Memory B cell (primary cell): ENCODE measurements around the gene NDUFA13.
"Not testable (repeated sequence)": the region's sequence is repeated elsewhere in the genome, so short reads cannot be mapped to it uniquely, and the experiment has no call there.

Experiments
- ATAC-seq: fragments of 150-1000 bp; cut with Tn5 transposase; 2 replicates; pipeline ENCODE4 v1.10.0; 2021; ENCODE audit warnings: low read depth, mild to moderate bottlenecking, moderate library complexity
- DNase-seq, 2 donors: peaks; one replicate each; pipeline ENCODE4 v3.0.0; 2022; ENCODE audit warnings: low spot score in 2 of 2
- H3K27ac Mint-ChIP-seq: one replicate; pipeline ENCODE4 v1.8.0; 2022; ENCODE audit warnings: mild to moderate bottlenecking, moderate library complexity, mixed read lengths
- H3K27me3 Mint-ChIP-seq: one replicate; pipeline ENCODE4 v1.8.0; 2022; ENCODE audit warnings: mixed read lengths
- H3K36me3 Mint-ChIP-seq: one replicate; pipeline ENCODE4 v1.8.0; 2022; ENCODE audit warnings: mild to moderate bottlenecking, mixed read lengths
- H3K4me1 Mint-ChIP-seq: one replicate; pipeline ENCODE4 v1.8.0; 2022; ENCODE audit warnings: mixed read lengths
- H3K4me3 Mint-ChIP-seq: one replicate; pipeline ENCODE4 v1.8.0; 2022; ENCODE audit warnings: mild to moderate bottlenecking, moderate library complexity, mixed read lengths
- H3K9me3 Mint-ChIP-seq: one replicate; pipeline ENCODE4 v1.8.0; 2022; ENCODE audit warnings: mixed read lengths

Gene NDUFA13

DNA sequence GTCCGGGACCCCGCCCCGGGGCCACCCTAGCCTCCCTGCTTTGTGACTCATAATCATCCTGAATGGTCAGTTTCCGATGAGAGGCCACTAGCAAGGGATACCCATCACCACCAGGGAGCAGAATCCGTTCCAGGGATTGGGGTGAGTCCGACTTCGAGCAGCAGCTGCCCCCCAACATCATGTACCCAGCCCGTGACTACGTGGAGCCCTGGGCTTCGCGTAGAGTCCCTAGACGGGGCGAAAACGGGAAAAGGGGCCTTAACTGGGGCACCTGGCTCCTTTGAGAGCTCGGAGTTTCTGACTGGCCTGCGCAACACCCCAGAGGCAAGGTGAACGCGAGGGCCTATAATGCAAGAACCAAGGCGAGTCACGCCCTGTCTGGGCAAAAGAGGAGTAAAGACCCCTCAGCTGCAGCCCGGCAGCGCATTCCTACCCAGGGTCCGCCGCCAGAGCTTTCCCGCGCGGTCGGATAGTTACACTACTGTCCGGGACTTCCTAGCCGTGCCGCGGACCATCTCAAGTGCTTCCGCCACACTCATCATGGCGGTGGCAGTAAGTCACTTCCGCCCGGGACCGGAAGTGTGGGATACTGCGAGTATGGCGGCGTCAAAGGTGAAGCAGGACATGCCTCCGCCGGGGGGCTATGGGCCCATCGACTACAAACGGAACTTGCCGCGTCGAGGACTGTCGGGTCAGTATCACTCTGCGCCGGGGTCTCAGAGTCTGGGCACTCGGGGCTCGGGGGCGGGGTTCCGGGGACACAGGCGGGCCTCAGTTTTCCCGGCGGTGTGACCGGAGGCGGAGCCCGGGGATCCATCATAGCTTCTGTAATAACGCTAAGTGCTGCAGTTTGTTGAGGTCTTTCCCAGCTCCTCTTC, at the start of gene NDUFA13:
NDUFA13 (plus strand) TSS at position 584 of the 878 bp plus-strand sequence; CDS start at position 598, 14 bp downstream.
- ATAC-seq (peak; percentile 95), DNase-seq (peak; percentile 95 to 99)
- Mint-ChIP-seq H3K9me3 (no peaks in the 10 kb centered on the region), H3K36me3 (peaks cover 13% of the 10 kb centered on the region), H3K27ac (peak within 1 kb of the TSS; percentile 95), H3K27me3 (no peaks in the 10 kb centered on the region), H3K4me3 (peak within 1 kb of the TSS; percentile 95), H3K4me1 (peaks cover 14% of the 10 kb centered on the region)

DNA sequence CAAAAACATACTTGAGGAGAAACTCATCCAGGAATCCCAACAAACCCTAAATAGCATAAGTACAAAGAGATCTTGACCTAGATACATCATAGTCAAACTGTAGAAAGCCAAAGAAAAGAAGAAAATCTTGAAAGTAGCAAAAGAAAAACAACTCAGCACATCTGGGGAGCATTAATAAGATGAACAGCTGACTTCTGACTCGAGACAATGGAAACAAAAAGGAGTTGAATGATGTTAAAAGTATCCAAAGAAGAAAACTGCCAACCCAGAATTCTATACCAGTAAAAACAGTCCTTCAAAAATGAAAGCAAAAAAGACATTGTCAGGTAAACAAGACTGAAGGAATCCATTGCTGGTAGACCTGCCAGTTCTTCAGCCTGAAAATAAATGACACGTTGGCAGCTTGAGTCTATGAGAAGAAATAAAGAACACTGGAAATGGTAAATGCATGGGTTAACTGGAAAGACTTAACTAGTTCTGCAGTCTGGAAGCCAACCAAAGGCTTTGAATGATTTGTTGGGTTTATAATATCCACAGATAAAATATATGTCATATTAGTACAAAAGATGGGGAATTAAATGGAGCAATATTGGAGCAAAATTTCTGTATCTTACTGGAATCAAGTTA, 47.5 kb upstream of the NDUFA13 start:
- Mint-ChIP-seq H3K27ac (no peak overlapping the region), H3K4me1 (peaks cover 34% of the 10 kb centered on the region), H3K9me3 (peaks cover 10% of the 10 kb centered on the region), H3K27me3 (no peaks in the 10 kb centered on the region), H3K4me3 (no peak overlapping the region), H3K36me3 (peaks cover 45% of the 10 kb centered on the region)
- no peak for ATAC-seq
- no peak for DNase-seq

DNA sequence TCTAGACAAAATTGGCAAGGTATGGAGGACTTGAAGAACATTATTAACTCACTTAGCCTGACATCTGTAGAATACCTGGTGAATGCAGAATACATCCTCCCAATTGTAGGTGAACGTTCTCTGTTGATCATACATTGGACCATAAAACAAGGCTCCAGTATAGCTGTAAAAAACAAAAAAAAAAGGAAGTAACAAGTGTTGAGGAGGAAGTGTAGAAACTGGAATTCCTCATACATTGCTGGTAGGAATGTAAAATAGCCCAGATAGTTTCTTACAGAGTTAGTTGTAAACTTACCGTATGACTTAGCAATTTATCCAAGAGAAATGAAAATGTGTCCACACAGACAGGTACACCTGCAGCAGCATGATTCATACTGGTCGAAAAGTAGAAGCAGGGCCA, 45.4 kb upstream of the NDUFA13 start:
- H3K4me1 Mint-ChIP-seq: peaks cover 38% of the 10 kb centered on the region
- H3K27me3 Mint-ChIP-seq: no peaks in the 10 kb centered on the region
- peak overlapping the region; percentile 74 for H3K27ac Mint-ChIP-seq
- H3K36me3 Mint-ChIP-seq: peaks cover 38% of the 10 kb centered on the region
- H3K9me3 Mint-ChIP-seq: peaks cover 10% of the 10 kb centered on the region
- peak overlapping the region; percentile 75 for H3K4me3 Mint-ChIP-seq
- peak; percentile 30 for ATAC-seq
- DNase-seq: no peak

DNA sequence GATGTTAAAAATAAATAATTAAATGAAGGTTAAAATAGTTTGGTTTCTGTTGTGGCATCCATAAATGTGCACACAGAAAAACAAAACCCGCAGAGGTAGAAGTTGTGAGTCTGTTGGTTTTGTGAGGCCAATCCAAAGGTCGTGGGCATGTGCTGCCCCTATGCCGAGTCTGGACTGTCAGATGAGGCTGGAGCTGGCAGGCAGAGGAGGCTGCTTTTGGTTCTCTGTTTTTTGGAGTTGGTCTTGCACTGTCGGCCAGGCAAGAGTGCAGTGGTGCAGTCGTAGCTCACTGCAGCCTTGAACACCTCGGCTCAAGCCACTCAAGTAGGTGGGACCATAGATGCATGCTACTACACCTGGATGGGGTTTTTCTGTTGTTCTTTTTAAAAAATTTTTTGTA, 44.3 kb upstream of the NDUFA13 start:
- peaks cover 30% of the 10 kb centered on the region for H3K36me3 Mint-ChIP-seq
- peak overlapping the region; percentile 70 for H3K4me3 Mint-ChIP-seq
- peak; percentile 73 for ATAC-seq
- DNase-seq: no peak
- peak overlapping the region; percentile 74 for H3K27ac Mint-ChIP-seq
- H3K9me3 Mint-ChIP-seq: peaks cover 10% of the 10 kb centered on the region
- H3K27me3 Mint-ChIP-seq: no peaks in the 10 kb centered on the region
- peaks cover 41% of the 10 kb centered on the region for H3K4me1 Mint-ChIP-seq

DNA sequence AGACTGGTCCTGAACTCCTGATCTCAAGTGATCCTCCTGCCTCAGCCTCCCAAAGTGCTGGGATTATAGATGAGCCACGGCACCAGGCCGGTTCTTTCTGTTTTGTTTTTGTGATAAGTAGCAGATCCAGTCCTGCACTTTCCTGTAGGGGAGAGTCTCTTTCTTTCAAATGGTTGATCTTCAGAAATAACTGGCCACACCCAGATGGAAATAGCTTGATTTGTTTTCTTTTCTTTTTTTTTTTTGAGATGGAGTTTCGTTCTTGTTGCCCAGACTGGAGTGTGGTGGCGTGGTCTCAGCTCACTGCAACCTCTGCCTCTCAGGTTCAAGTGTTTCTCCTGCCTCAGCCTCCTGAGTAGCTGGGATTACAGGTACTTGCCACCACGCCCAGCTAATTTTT, 43.9 kb upstream of the NDUFA13 start:
- Mint-ChIP-seq H3K4me3 (peak overlapping the region; percentile 70), H3K4me1 (peaks cover 43% of the 10 kb centered on the region), H3K36me3 (peaks cover 25% of the 10 kb centered on the region), H3K27ac (peak overlapping the region; percentile 74)
- peak; percentile 40 for ATAC-seq
- H3K27me3 Mint-ChIP-seq, DNase-seq, H3K9me3 Mint-ChIP-seq: not testable (repeated sequence)

DNA sequence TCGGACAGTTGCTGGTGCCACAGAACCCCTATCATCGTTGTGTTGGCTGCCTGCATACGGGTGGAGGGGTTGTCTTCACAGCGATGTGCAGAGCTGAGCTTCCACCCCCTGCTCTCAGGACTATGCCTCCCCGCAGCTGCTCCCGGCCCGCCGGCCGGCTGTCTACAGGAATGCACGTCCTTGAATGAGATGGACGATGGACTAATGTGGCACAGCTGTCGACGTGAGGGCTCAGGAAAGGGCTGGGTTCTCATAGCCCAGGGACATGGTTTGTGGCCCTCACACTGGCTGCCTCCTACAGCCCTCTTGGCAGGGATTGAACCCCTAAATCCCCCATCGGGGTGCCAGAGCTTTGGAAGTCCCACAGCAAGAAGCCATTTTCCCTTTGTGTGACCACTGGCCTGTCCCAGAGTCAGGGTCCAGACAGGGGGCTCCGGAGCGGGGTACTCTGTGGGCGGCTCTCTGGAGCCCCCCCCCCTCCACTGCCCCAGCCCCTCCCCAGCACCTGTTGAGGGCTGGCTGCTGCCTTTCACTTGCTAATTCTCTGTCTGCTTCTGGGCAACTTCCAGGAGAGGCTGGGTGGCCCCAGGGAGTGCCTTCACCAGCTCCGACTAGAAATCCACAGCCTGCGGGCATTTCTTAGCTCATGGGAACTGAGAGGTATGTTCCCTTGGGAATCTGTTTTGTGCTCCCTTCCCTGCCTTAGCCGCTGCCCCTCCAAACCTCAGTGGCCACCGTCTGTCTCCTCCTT, 40.8 kb upstream of the NDUFA13 start:
- H3K27ac Mint-ChIP-seq: peak overlapping the region; percentile 82
- no peak overlapping the region for H3K4me3 Mint-ChIP-seq
- H3K27me3 Mint-ChIP-seq: no peaks in the 10 kb centered on the region
- peaks cover 50% of the 10 kb centered on the region for H3K4me1 Mint-ChIP-seq
- no peaks in the 10 kb centered on the region for H3K9me3 Mint-ChIP-seq
- ATAC-seq (no peak), DNase-seq (no peak)
- H3K36me3 Mint-ChIP-seq: peaks cover 14% of the 10 kb centered on the region

DNA sequence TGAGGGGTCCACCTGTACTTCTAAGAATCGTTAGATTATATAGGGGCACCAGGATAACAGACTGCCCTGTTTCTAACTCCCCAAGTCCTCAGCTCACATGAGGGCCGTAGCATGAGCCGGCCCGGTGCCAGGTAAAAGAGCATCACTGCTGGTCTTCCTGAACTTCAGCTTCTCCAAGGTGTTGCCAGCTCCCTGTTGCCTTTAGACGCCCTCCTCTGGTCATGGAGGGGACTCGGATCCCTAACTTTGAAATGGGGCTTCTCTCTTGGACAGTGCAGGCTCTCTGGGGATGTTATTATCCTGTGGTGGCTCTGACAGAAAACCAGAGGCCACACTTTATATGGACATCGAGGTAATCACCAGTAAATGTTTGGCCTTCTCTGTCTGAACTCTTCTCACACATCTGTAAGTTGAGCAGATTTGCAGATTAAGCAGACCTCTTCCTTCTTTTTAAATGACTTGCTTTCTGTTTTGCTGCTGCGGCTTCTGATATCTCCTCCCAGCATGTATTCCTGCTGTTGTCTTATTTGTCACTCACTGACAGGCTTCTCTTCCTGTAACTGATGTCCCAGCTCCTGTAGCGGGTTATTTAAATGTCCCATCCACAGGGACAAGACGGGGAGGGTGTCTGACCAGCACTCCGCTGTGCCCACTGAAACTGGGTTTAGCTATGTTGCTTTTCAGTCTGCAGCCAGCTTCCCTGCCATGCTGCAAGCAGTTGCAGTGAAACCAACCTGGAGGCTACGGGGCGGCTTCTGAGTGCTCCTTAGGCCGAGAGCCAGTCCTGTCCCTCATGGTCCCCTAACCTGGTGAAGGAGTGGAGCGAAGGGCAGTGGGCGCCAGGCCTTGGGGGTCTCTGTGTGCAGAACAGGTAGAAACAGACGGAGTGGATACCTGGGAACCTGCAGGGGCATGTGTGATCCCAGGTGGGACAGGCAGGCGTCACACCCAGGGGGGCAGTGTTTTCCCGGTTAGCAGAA, 39.9 kb upstream of the NDUFA13 start:
- ATAC-seq (no peak), DNase-seq (no peak)
- H3K36me3 Mint-ChIP-seq: peaks cover 10% of the 10 kb centered on the region
- H3K27me3 Mint-ChIP-seq: no peaks in the 10 kb centered on the region
- H3K4me3 Mint-ChIP-seq: no peak overlapping the region
- no peaks in the 10 kb centered on the region for H3K9me3 Mint-ChIP-seq
- H3K4me1 Mint-ChIP-seq: peaks cover 46% of the 10 kb centered on the region
- H3K27ac Mint-ChIP-seq: peak overlapping the region; percentile 67

DNA sequence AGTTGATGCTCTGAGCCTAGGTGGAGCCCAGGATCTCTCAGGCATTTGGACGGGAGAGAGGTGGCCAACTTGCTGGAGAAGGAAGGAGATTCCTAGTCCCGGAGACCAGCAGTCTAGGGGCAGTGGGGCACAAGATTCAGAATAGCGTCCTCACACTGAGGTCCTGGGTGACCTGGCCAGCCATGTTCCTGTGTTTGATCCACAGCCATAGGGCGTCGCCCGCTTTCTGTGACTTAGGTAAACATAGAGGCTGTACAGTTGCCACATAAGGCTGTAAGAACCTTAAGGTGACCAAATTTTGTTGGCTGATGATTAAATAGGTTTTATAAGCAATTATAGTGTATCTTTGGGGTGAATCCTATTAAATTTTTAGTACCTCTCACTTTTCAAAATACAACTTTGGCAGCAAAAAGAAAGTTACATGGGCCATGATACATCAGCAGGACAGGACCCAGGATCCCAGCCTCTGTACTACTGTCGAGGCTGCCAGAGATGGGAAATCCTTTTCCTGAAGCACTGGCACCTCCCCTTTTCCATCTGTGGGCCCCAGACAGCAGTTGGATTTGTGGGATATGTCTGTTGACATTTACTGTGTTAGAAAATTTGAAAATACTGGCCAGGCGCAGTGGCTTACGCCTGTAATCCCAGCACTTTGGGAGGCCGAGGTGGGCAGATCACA, 38.2 kb upstream of the NDUFA13 start:
- peaks cover 34% of the 10 kb centered on the region for H3K4me1 Mint-ChIP-seq
- H3K4me3 Mint-ChIP-seq: no peak overlapping the region
- peaks cover 12% of the 10 kb centered on the region for H3K36me3 Mint-ChIP-seq
- H3K27ac Mint-ChIP-seq: peak overlapping the region; percentile 26
- no peaks in the 10 kb centered on the region for H3K27me3 Mint-ChIP-seq
- no peak for ATAC-seq
- no peaks in the 10 kb centered on the region for H3K9me3 Mint-ChIP-seq
- no peak for DNase-seq

DNA sequence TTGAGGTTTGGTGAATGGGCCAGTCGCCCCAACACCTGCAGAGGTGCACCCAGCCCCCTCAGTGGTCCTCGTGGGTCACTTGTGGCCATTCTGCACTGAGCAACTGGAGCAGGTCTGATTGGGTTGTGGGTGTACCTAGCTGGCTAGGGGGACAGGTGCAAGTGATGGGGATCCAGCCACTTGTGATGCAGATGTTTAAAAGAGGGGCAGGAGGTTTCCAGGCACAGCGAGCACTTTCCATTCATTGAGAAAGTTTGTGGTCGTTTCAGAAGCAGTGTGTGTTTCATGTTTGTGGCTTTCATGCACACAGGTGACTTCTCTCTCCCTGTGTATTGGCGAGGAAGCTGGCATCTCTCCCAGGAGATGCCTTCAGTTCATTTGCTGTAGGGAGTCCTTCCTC, 35.3 kb upstream of the NDUFA13 start:
- Mint-ChIP-seq H3K9me3 (no peaks in the 10 kb centered on the region), H3K27ac (peak overlapping the region; percentile 70), H3K36me3 (peaks cover 11% of the 10 kb centered on the region), H3K27me3 (no peaks in the 10 kb centered on the region), H3K4me1 (peaks cover 36% of the 10 kb centered on the region), H3K4me3 (no peak overlapping the region)
- ATAC-seq (no peak), DNase-seq (no peak)

DNA sequence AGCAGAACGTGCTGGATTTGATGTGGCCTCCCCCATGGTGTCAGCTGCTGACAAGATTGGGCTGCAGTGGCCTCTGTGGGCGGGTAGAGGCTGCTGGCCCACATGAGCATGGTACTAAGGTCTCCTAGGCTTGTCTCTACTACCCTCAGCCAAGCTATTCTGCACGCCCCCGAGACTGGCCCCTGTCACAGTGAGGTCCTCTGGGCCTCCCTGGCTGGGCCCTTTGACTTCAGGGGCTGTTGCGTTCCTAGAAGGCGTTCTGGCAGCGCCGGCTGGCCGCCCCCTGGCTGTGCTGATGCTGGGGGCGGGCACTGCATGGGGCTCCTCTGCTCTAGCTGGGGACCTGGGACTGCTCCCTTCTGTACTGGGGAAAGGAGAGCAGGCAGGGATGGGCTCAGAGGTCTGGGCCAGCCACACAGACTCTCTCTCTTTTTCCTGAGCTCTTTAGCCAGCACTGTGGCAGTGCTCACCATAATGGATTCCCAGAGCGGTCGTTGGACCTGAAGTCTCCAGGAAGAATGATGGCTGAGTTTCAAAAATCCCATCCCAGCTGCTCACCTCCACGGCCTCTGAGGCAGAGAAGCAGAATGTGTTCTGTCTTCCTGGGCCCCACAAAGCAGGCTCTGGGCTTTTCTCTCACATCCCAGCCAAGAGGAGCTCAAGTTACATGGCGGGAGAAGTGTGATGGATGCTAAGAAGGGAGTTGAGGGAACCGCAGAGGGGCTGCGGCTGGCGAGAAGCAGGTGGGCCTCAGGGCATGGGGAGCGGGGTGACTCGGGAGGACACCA, 33.0 kb upstream of the NDUFA13 start:
- Mint-ChIP-seq H3K4me1 (peaks cover 30% of the 10 kb centered on the region), H3K36me3 (peaks cover 8% of the 10 kb centered on the region)

DNA sequence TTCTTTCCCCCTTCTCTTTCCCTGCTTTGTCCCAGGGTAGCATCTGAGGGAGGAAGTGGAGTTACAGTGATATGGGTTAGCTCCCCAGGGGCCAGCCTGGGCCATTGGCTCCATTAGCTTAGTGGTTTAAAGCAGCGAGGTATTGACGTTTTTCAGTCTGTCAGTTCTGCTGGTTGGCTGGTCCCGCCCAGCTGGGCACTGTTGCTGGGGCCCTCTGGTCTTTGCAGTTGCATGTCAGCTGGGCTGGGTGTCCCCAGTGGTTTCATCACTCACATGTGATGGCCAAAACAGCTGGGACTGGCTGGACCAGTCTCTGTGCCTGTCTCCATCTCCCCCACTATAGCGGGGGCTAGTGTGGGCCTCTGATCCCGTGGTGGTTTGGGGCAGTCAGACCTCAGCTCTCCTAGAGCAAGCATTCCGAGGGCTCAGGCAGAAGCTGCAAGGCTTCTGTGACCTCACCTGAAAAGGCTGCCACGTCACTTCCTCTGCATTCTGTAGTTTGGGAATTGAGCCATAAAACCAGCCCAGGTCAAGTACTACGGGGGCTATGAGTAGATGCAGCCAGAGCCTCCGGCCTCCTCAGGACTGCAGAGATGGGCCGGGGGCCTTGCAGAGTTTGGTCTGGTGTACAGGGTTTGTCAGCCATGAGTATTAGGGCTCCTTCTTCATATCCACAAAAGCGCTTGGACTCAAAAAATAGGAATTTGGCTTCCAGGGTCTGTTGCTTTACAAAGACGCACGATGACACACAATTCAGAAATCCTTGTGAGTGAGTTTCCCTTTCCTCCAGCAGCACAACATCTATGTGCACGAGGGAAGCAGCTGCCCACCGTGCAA, 30.6 kb upstream of the NDUFA13 start:
- peaks cover 36% of the 10 kb centered on the region for H3K4me1 Mint-ChIP-seq
- H3K9me3 Mint-ChIP-seq: no peaks in the 10 kb centered on the region

More for the DNA sequence above, 33.0 kb upstream of the NDUFA13 start:
- no peak overlapping the region for H3K4me3 Mint-ChIP-seq
- no peaks in the 10 kb centered on the region for H3K9me3 Mint-ChIP-seq
- ATAC-seq (no peak), DNase-seq (no peak)
- H3K27ac Mint-ChIP-seq: peak overlapping the region; percentile 67
- no peaks in the 10 kb centered on the region for H3K27me3 Mint-ChIP-seq

DNA sequence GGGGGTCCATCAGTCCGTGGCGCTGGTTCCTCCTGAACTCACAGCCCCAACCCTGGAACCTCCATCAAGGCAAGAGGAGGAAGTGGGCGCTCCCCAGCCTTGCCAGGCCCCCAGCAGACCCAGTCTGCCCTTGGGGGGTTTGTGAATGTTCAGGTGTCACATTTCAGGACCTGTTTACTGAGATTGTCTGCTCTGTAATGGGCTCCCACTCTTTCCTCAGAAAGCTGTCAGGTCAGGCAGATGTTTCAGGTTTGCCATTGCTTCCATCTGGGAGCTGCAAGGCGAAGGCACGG, 30.1 kb upstream of the NDUFA13 start:
- no peak overlapping the region for H3K27ac Mint-ChIP-seq
- DNase-seq (no peak), ATAC-seq (no peak)
- no peaks in the 10 kb centered on the region for H3K27me3 Mint-ChIP-seq
- peaks cover 37% of the 10 kb centered on the region for H3K4me1 Mint-ChIP-seq
- peaks cover 6% of the 10 kb centered on the region for H3K36me3 Mint-ChIP-seq
- no peaks in the 10 kb centered on the region for H3K9me3 Mint-ChIP-seq
- no peak overlapping the region for H3K4me3 Mint-ChIP-seq

More for the DNA sequence above, 30.6 kb upstream of the NDUFA13 start:
- peaks cover 6% of the 10 kb centered on the region for H3K36me3 Mint-ChIP-seq
- peak overlapping the region; percentile 85 for H3K27ac Mint-ChIP-seq
- DNase-seq: no peak
- no peaks in the 10 kb centered on the region for H3K27me3 Mint-ChIP-seq
- ATAC-seq: peak; percentile 33
- no peak overlapping the region for H3K4me3 Mint-ChIP-seq
